Fibroblast of gingiva (primary cell): Measurements from ENCODE around the gene TP53INP2.
"Not testable (repeated sequence)": the region's sequence is repeated elsewhere in the genome, so short reads cannot be mapped to it uniquely, and the experiment has no call there.

Source experiments
- DNase-seq: peaks from one replicate; pipeline ENCODE4 v3.0.0-alpha.2; 2011; ENCODE audit warnings: low read depth

The TP53INP2 gene

GRCh38 chr20:34705397-34706301, 1.5 kb downstream of the TP53INP2 start:
- peak; percentile 24 for DNase-seq

GRCh38 chr20:34706302-34706875, 2.2 kb downstream of the TP53INP2 start:
- no peak for DNase-seq

GRCh38 chr20:34706912-34707784, 3.0 kb downstream of the TP53INP2 start:
- no peak for DNase-seq

GRCh38 chr20:34708621-34709043, 4.5 kb downstream of the TP53INP2 start:
- DNase-seq: peak; percentile 22

GRCh38 chr20:34709044-34709830, 5.1 kb downstream of the TP53INP2 start:
- peak; percentile 86 for DNase-seq

GRCh38 chr20:34709831-34710567, 5.9 kb downstream of the TP53INP2 start:
- peak; percentile 70 for DNase-seq

GRCh38 chr20:34710568-34710839, 6.4 kb downstream of the TP53INP2 start:
- DNase-seq: no peak

GRCh38 chr20:34710861-34711574, 6.9 kb downstream of the TP53INP2 start:
- DNase-seq: no peak

GRCh38 chr20:34711813-34712430, 7.8 kb downstream of the TP53INP2 start:
- no peak for DNase-seq

- DNase-seq: no peak
Observed at GRCh38 chr20:34712525-34713192, 8.5 kb downstream of the TP53INP2 start.

- peak; percentile 96 for DNase-seq
Observed at GRCh38 chr20:34713194-34713943, 9.2 kb downstream of the TP53INP2 start.

- DNase-seq: not testable (repeated sequence)
Observed at GRCh38 chr20:34713944-34714515, 9.9 kb downstream of the TP53INP2 start.

GRCh38 chr20:34715384-34715783, 11.2 kb downstream of the TP53INP2 start:
- DNase-seq: no peak

- no peak for DNase-seq
Observed at GRCh38 chr20:34716921-34717229, 12.7 kb downstream of the TP53INP2 start.

- no peak for DNase-seq
Observed at GRCh38 chr20:34717230-34718095, 13.3 kb downstream of the TP53INP2 start.

GRCh38 chr20:34719242-34720017, 15.3 kb downstream of the TP53INP2 start:
- DNase-seq: not testable (repeated sequence)

- no peak for DNase-seq
Observed at GRCh38 chr20:34720266-34720665, 16.1 kb downstream of the TP53INP2 start.
